Stomach (tissue), 4 donors: ENCODE data around the gene AMER1.

Experiments used
- EP300 ChIP-seq: sonication (generic); formaldehyde crosslinking; IDR thresholded peaks from one replicate; pipeline ENCODE4 v1.6.1; 2017; ENCODE audit warnings: antibody characterized with exemption
- POLR2A ChIP-seq, 4 donors: fragments of 450-650 bp; IDR thresholded peaks; one replicate each; pipeline ENCODE4 v1.6.1; 2016; ENCODE audit warnings: antibody characterized with exemption in 4 of 4, control low read depth in 2 of 4, mild to moderate bottlenecking in 1 of 4, moderate library complexity in 1 of 4
- TF ChIP-seq, protein P1 (sequence below), 7 experiments: fragments of 450-650 bp in 4 of 7; fragments of 200-600 bp in 3 of 7; sonication (generic) in 3 of 7; IDR thresholded peaks; one replicate each; pipeline ENCODE4 v1.5.1; 2016 to 2019; ENCODE audit warnings: antibody characterized with exemption in 7 of 7, control low read depth in 2 of 7, mild to moderate bottlenecking in 1 of 7

DNA sequence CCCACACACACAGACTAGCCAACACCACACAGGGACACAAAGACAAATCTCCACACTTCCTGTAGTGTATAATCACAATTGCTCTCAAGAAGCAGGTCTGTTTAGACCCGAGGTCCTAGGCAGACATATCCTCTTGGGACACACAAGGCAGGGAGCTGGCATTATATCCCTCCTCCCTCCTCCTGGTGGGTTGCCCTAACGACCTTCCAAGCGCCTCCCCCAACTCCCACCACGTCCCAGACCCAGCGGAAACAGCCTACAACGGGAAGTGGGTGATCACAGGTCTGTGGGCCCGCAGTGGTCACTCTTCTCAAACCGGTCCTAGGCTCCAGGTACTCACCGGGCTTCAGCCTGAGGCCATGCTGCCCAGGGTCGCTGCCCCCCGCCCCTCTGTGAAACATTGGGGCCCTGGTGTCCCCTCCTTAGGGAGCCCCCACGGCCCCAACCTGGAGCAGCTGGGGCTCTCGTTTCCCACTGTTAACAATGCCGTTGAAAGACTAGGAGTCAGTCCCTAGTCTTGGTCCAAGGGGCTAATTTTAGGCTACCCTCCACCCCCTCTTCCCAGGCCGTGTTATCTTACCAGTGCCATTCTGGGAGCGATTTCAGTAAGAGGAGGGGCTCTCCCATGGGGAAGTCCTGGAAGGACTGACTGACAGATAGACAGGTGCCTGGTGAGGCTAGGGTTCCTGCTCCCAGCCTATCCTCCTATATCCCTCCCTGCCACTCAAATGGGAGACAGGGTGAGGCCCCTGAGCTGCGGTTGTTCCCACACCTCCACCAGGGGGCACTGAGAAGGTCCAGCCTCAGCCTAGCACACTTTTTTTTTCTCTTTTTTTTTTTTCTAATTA, 24.8 kb upstream of the AMER1 start, which contains the start of gene ASB12:
- TF ChIP-seq, protein P1, sequence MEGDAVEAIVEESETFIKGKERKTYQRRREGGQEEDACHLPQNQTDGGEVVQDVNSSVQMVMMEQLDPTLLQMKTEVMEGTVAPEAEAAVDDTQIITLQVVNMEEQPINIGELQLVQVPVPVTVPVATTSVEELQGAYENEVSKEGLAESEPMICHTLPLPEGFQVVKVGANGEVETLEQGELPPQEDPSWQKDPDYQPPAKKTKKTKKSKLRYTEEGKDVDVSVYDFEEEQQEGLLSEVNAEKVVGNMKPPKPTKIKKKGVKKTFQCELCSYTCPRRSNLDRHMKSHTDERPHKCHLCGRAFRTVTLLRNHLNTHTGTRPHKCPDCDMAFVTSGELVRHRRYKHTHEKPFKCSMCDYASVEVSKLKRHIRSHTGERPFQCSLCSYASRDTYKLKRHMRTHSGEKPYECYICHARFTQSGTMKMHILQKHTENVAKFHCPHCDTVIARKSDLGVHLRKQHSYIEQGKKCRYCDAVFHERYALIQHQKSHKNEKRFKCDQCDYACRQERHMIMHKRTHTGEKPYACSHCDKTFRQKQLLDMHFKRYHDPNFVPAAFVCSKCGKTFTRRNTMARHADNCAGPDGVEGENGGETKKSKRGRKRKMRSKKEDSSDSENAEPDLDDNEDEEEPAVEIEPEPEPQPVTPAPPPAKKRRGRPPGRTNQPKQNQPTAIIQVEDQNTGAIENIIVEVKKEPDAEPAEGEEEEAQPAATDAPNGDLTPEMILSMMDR (IDR thresholded peaks at IDR 0.05), result no peak
- TF ChIP-seq POLR2A (IDR thresholded peaks at IDR 0.05) (no peak), EP300 (no peak)
